Measurements from ENCODE around the gene TRPM5.
"Not testable (repeated sequence)": the region's sequence is repeated elsewhere in the genome, so short reads cannot be mapped to it uniquely, and the experiment has no call there.

The TRPM5 gene, protein sequence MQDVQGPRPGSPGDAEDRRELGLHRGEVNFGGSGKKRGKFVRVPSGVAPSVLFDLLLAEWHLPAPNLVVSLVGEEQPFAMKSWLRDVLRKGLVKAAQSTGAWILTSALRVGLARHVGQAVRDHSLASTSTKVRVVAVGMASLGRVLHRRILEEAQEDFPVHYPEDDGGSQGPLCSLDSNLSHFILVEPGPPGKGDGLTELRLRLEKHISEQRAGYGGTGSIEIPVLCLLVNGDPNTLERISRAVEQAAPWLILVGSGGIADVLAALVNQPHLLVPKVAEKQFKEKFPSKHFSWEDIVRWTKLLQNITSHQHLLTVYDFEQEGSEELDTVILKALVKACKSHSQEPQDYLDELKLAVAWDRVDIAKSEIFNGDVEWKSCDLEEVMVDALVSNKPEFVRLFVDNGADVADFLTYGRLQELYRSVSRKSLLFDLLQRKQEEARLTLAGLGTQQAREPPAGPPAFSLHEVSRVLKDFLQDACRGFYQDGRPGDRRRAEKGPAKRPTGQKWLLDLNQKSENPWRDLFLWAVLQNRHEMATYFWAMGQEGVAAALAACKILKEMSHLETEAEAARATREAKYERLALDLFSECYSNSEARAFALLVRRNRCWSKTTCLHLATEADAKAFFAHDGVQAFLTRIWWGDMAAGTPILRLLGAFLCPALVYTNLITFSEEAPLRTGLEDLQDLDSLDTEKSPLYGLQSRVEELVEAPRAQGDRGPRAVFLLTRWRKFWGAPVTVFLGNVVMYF (N-terminal part only)

DNA sequence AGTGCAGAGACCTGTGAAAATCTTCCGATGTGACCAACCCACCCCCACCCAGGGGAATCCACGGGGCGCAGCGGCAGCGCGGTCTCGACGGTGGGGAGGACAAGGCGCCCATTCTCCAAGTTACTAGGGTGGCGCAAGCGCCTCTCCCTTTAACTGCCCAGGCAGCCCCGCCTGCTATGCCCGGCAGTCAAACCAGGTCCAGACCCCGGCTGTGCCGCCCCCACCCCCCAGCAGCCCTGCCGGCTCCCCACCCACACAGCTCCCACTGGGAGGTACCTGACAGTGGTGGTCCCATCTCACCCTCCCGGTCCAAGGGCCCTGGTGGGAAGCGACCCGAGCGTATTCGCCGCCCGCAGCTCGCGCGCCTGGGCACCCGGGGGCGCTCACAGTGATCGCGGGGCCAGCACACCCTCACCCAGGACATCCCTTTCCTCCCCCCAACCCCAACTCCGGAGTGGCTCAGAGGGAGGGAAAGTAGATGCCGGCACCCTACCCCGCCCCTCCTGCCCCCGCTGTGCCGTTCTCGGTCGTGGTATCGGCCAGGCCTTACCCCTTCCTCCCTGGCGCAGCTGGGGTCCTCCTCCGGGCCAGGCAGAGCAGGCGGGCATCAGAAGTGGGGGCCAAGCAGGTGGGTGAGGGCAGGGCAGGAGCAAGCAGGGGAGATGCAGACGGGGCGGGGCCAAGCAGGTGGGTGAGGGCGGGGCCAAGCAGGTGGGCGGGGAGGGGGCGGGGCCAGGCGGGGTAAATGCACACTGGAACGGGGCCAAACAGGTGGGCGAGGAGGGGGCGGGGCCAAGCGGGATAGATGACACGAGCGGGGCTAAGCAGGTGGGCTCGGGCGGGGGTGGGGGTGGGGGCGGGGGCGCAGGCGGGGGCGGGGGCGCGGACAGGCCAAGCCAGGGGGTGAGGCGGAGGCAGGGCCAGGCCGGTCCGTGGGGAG, at the start of gene TRPM5:
Gene TRPM5, minus strand, starts transcription at position 634 of the 940 bp plus-strand sequence. CDS start 21,478 bp downstream, outside the sequence.
- no peak for DNase-seq

- DNase-seq = no peak
Observed at GRCh38 chr11:2489083-2489482, 44.8 kb upstream of the TRPM5 start.

GRCh38 chr11:2488004-2488403, 43.7 kb upstream of the TRPM5 start:
- DNase-seq = no peak

- no peak for DNase-seq
Observed at GRCh38 chr11:2484576-2485125, 40.3 kb upstream of the TRPM5 start.

DNA sequence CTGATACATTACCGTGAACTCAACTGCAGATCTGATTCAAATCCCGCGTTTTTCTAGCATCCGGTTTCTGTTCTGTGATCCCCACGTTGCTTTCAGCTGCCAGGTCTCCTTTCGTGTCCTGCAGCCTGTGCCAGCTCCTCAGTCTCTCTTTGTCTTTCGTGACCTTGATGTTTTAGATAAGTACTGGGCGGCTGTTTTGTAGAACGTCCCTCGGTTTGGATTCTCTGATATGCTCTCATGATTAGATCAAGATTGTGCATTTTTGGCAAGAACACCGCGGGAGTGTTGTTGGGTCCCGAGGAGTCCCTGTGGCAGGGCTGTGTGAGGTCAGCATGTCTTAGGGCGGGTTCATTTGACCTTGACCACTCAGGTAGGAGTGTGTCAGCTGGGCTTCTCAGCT, 39.1 kb upstream of the TRPM5 start:
- no peak for DNase-seq

DNA sequence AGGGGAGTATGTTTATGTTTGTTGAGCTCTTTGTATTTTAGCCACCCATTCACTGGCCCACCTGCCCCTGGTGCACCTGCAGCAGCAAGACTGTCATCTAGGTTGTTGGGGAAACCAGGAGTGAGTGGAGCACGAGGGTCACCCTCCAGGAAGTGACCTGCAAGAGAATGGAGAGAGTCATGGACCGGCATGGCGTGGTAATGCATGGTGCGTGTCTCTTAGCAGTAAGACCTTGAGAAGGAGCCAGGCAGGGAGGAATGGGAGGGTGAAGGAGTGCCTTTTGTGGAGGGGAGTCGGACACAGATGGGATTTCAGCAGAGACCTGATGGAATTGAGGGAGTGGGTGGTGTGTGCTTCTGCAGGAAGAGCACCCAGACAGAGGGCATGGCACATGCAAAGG, 38.4 kb upstream of the TRPM5 start:
- no peak for DNase-seq

DNA sequence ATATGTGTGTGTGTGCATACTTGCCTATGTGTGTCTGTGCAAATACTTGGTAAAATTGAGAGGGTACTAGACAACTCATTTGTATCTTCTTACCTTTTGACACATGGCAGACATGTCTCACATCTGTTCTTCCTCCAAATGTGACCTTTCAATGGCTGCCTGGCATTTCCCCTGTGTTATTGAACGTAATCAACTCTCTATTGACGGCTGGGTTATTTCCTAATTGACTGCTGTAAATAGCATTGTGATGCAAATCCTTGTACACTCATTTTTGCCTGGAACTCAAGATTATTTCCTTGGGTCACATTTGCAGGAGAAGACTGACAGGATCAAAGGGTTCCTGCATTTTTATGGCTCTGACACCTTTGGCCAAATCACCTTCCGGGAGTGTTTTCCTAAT, 37.9 kb upstream of the TRPM5 start:
- no peak for DNase-seq

DNA sequence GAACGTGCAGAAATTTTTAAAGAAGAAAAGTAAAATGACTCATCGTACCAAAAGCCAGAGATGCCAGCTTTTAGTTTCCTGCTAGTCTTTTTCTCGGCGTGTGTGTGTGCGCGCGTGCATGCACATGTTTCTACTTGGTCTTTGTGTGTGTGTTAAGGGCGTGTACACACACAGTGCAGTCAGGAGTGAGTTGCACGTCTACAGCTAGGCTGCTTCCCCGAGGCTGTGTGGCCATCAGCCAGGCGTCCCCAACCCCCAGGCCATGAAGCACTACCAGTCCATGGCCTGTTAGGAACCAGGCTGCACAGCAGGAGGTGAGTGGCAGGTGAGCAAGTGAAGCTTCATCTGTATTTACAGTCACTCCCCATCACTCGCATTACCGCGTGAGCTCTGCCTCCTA, 36.9 kb upstream of the TRPM5 start:
- DNase-seq = no peak

DNA sequence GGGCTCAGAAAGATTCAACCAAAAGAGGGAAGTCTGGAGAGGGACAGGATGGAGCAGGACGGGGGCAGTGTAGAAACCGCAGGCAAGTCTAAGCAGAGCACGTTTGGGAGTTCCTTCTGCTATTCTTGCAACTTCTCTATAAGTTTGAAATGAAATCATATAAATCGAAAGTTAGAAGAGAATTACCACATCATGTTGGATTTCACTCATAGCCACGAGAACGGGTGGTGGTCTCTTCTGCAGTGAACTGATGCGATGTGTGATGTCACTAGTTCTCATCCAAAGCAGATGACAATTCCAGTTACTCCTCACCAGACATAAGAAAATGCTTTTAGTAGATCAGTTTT, 36.5 kb upstream of the TRPM5 start:
- no peak for DNase-seq

DNA sequence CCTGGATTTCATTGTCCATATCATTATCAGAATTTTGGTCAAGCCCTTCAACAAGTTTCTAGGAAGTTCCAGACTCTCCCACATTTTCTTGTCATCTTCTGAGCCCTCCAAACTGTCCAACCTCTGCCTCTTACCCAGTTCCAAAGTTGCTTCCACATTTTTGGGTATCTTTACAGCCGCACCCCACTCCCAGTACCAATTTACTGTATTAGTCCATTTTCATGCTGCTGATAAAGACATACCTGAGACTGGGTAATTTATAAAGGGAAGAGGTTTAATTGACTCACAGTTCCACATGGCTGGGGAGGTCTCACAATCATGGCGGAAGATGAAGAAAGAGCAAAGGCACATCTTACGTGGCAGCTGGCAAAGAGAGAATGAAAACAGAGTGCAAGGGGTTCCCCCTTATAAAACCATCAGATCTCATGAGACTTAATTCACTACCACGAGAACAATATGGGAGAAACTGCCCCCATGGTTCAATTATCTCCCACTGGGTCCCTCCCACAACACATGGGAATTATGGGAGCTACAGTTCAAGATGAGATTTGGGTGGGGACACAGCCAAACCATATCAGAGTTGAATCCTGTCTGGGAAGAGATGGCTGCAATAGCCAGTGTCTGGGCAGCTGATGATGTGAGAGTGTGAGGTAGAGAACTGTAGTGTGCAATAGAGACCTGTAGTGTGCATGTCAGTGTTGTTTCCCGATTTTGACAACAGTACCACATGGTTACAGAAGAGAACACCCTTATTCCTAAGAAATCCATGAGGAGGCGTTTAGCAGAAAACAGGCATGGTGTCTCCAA, 36.0 kb upstream of the TRPM5 start:
- DNase-seq = not testable (repeated sequence)

DNA sequence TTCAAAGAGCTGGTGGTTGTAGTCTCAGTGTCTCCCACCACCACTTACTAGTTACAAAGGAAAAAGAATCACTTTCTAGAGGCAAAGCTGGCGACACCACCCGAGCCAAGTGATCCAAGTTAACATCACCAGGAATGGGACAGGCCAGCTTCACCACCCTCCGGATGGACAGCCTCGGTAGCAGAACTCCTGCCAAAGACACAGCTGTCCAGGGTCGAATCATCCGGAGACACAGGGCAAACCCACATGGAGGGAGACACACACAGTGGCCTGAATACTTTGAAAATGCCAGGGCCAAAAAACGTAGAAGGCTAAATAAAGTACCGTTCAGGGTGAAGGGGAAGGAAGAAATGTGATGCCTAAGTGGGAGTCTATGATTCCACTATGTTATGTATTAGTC, 33.6 kb upstream of the TRPM5 start:
- no peak for DNase-seq

GRCh38 chr11:2477254-2477653, 32.9 kb upstream of the TRPM5 start:
- DNase-seq = no peak

- DNase-seq = no peak
Observed at GRCh38 chr11:2475136-2475918, 31.0 kb upstream of the TRPM5 start.

DNA sequence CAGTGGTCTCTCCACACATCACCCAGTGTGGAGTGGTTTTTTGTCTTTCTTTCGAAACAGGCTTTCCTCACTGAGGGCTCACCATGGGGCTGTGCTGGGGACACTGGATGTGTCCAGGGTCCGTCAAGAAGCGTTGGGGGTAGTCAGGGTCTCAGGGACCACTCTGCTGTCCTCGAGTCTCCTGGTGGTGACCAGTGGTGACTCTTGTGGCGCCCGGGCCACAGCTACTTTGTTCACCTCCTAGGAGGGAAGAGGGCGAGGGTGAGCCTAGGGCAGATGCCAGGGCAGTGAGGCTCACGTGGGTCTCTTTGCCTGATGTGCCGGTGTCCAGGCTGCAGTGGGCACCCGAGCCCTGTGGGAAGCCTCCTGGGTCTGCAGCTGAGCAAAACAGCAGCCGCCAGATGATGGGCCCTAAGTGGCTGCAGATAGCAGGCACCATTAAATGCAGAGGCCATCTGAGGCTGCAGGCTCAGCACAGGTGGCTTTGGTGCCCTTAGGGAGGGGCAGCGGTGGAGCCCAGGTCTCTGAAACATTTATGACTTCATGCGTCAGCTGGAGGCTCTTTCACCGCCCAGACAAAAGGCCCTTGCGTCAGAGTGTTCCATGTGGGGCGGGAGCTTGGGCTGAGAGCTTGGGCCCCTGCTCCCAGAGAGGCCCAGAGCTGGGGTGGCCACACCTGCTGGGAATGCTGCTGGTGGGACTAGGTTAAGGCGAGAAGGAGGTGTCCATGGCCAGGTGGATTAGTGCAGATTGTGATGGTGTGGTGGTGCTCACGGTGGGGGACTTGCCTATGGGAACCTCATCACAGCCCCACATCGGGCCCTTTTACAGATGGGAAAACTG, 30.0 kb upstream of the TRPM5 start:
- no peak for DNase-seq

DNA sequence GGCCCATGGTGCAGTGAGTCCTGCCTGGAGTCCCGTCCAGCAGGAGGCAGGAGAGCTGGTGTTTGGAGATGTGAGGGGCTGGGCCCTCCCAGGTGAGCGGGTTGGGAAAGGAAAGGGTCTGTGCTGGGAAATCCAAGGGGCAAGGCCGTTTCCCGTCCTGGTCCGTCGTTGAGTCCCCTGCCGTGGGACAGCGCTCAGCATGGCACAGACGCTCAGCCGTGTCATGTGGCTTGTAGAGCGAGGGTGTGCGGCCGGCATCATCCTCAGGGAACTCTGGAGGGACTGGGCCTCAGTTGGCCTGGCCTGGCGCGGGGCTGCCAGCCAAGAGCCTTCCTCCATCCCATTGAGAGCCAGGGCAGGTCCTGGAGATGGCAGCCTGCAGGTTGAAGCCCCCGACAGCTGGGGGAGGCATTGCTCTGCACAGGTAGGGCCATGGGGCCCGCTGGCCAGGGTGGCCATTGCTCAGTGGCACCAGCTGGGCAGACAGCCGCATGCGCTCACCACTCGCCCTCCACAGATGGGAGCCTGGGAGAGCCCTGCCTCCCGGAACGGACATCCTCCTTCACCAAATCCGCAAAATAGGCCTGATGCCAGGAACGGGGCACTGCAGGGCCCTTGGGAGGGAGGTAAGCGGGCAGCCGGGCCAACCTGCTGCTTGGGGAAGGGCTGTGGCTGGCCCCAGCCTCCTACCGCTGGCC, 29.2 kb upstream of the TRPM5 start:
- no peak for DNase-seq

GRCh38 chr11:2472428-2473186, 28.3 kb upstream of the TRPM5 start:
- no peak for DNase-seq

DNA sequence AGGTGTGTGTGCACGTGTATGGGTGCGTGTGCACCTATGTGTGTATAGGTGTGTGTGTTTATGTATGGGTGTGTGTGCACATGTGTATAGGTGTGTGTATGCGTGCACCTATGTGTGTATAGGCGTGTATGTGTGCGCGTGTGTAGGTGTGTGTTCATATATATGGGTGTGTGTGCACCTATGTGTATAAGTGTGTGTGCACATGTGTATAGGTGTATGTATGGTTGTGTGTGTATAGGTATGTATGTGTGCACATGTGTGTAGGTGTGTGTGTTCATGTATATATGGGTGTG, 27.4 kb upstream of the TRPM5 start:
- no peak for DNase-seq

DNA sequence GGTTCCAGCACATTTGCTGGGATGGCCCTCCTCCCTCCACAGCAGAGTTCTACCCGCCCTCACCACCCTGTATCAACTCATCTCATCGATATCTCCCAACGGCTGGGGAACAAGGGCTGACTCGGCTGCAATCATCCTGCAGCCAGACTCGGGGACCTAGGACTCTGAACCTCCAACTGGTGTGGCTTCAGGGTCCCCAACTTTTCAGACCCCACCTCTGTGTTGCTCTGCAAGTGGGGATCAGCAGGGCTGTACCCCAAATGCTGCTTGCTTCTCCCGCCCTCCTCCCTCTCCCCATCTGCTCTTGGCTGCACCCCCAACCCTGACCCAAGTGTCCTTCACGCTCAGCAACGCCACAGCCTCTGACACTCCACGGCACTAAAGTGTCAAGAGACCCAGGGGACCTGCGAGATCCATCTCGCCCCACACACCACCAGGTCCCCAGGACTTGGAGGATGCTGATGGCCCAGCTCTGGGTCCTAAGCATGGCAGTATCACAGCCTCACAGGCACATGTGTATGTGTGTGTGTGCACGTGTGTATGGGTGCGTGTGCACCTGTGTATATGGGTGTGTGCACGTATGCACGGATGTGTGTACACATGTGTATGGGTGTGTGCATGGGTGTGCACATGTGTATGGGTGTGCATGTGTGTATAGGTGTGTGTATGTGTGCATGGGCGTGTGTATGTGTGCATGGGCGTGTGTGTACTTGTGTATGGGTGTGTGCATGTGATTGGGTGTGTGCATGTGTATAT, 26.9 kb upstream of the TRPM5 start:
- no peak for DNase-seq

All from right hindlimb (tissue), 1 donor.